PC-3 (cell line): ENCODE measurements around the gene LRRC49.

Source experiments
- EZH2 ChIP-seq: fragments of 300-600 bp; sonication (generic); IDR thresholded peaks from one replicate; pipeline ENCODE4 v1.6.1; 2017; ENCODE audit warnings: antibody characterized with exemption, mild to moderate bottlenecking, low read length; ENCODE audit not compliant: unreplicated experiment
- EZH2phosphoT487 ChIP-seq: fragments of 300-600 bp; sonication (generic); IDR thresholded peaks from 2 replicates; pipeline ENCODE4 v1.6.1; 2018; ENCODE audit warnings: mild to moderate bottlenecking, antibody characterized with exemption, low read length, borderline replicate concordance
- TF ChIP-seq, protein P1 (sequence below): fragments of 300-600 bp; sonication (generic); conservative IDR thresholded peaks from 2 replicates; pipeline ENCODE4 v1.5.1; 2017; ENCODE audit warnings: antibody characterized with exemption, low read depth, mild to moderate bottlenecking, low read length

- TF ChIP-seq, protein P1, sequence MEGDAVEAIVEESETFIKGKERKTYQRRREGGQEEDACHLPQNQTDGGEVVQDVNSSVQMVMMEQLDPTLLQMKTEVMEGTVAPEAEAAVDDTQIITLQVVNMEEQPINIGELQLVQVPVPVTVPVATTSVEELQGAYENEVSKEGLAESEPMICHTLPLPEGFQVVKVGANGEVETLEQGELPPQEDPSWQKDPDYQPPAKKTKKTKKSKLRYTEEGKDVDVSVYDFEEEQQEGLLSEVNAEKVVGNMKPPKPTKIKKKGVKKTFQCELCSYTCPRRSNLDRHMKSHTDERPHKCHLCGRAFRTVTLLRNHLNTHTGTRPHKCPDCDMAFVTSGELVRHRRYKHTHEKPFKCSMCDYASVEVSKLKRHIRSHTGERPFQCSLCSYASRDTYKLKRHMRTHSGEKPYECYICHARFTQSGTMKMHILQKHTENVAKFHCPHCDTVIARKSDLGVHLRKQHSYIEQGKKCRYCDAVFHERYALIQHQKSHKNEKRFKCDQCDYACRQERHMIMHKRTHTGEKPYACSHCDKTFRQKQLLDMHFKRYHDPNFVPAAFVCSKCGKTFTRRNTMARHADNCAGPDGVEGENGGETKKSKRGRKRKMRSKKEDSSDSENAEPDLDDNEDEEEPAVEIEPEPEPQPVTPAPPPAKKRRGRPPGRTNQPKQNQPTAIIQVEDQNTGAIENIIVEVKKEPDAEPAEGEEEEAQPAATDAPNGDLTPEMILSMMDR: no peak
- TF ChIP-seq EZH2: no peak
- TF ChIP-seq EZH2phosphoT487: no peak
These were observed 69.5 kb downstream of the LRRC49 start for GRCh38 chr15:70962084-70962483.
